Neural progenitor cell (in vitro differentiated cells): Measurements from ENCODE around the gene CAGE1.
A peak's percentile ranks its signal among the peaks of the same experiment; 100 is the strongest.
"Not testable (repeated sequence)": the region's sequence is repeated elsewhere in the genome, so short reads cannot be mapped to it uniquely, and the experiment has no call there.

Source experiments
- CTCF ChIP-seq: fragments of 200-600 bp; sonication (generic); IDR thresholded peaks from 2 replicates; pipeline ENCODE4 v1.5.1; 2017; ENCODE audit warnings: antibody characterized with exemption, mild to moderate bottlenecking
- EZH2phosphoT487 ChIP-seq: fragments of 200-600 bp; sonication (generic); IDR thresholded peaks from 2 replicates; pipeline ENCODE4 v1.6.1; 2017; ENCODE audit warnings: antibody characterized with exemption

- peak; percentile 64 for TF ChIP-seq CTCF
- not testable (repeated sequence) for TF ChIP-seq EZH2phosphoT487
These were observed 50.4 kb downstream of the CAGE1 start for GRCh38 chr6:7339007-7339732.
